HG03457 (cell line): ENCODE data around the gene USP32.
"Not testable (repeated sequence)": the region's sequence is repeated elsewhere in the genome, so short reads cannot be mapped to it uniquely, and the experiment has no call there.

Experiments
- ATAC-seq: cut with Tn5 transposase; IDR thresholded peaks from one replicate; pipeline ENCODE4 v1.9.1; 2021; ENCODE audit warnings: moderate number of reproducible peaks; ENCODE audit not compliant: unreplicated experiment

Gene USP32

GRCh38 chr17:60248618-60249289 is 143.2 kb downstream of the USP32 start:
- no peak for ATAC-seq

- no peak for ATAC-seq
Observed at GRCh38 chr17:60247836-60248461, 144.0 kb downstream of the USP32 start.

- no peak for ATAC-seq
Observed at GRCh38 chr17:60244656-60245055, 147.3 kb downstream of the USP32 start.

- ATAC-seq, result no peak
Observed at GRCh38 chr17:60240290-60240689, 151.6 kb downstream of the USP32 start.

- no peak for ATAC-seq
Observed at GRCh38 chr17:60231691-60232090, 160.2 kb downstream of the USP32 start.

- no peak for ATAC-seq
Observed at GRCh38 chr17:60231234-60231633, 160.7 kb downstream of the USP32 start.

- no peak for ATAC-seq
Observed at GRCh38 chr17:60230358-60230757, 161.6 kb downstream of the USP32 start.

- no peak for ATAC-seq
Observed at GRCh38 chr17:60229188-60229802, 162.6 kb downstream of the USP32 start.

- ATAC-seq, result not testable (repeated sequence)
Observed at GRCh38 chr17:60227276-60227675, 164.7 kb downstream of the USP32 start.

- ATAC-seq, result no peak
Observed at GRCh38 chr17:60224064-60224463, 167.9 kb downstream of the USP32 start.

GRCh38 chr17:60223456-60223855 is 168.5 kb downstream of the USP32 start:
- ATAC-seq, result no peak

- not testable (repeated sequence) for ATAC-seq
Observed at GRCh38 chr17:60218774-60219173, 173.2 kb downstream of the USP32 start.

GRCh38 chr17:60215895-60216294 is 176.0 kb downstream of the USP32 start:
- not testable (repeated sequence) for ATAC-seq

GRCh38 chr17:60211282-60211681 is 180.7 kb downstream of the USP32 start:
- ATAC-seq, result not testable (repeated sequence)

- not testable (repeated sequence) for ATAC-seq
Observed at GRCh38 chr17:60208302-60208701, 183.6 kb downstream of the USP32 start.

GRCh38 chr17:60205782-60206181 is 186.2 kb downstream of the USP32 start:
- ATAC-seq, result not testable (repeated sequence)

GRCh38 chr17:60198630-60199029 is 193.3 kb downstream of the USP32 start:
- ATAC-seq, result not testable (repeated sequence)

- not testable (repeated sequence) for ATAC-seq
Observed at GRCh38 chr17:60194141-60194540, 197.8 kb downstream of the USP32 start.

GRCh38 chr17:60193482-60193881 is 198.5 kb downstream of the USP32 start:
- ATAC-seq, result no peak

GRCh38 chr17:60193032-60193431 is 198.9 kb downstream of the USP32 start:
- not testable (repeated sequence) for ATAC-seq

- ATAC-seq, result not testable (repeated sequence)
Observed at GRCh38 chr17:60190032-60190431, 201.9 kb downstream of the USP32 start.

GRCh38 chr17:60188759-60189158 is 203.2 kb downstream of the USP32 start:
- ATAC-seq, result no peak
